ENCODE results near the gene FBLIM1.

FBLIM1 gene

GRCh38 chr1:15732686-15733081, 25.9 kb upstream of the FBLIM1 start:
- Histone ChIP-seq H3K27ac (no peak overlapping the region), H3K4me3 (ENCODE audit: low read depth, low read length) (no peak overlapping the region), H3K27me3 (replicated peaks) (no peaks in the 10 kb centered on the region), H3K36me3 (replicated peaks) (peaks cover 57% of the 10 kb centered on the region)
- DNase-seq = no peak
- in situ Hi-C loops (cut with HindIII; ENCODE audit: low pct_ligation_motif_present, low sequenced_read_pairs) = no loop called here
- TF ChIP-seq CTCF (IDR thresholded peaks at IDR 0.05; ENCODE audit: low read depth, low read length, missing control alignments) = no peak

GRCh38 chr1:15733218-15733725, 25.3 kb upstream of the FBLIM1 start:
- TF ChIP-seq CTCF (IDR thresholded peaks at IDR 0.05; ENCODE audit: low read depth, low read length, missing control alignments) = no peak
- DNase-seq = no peak
- Histone ChIP-seq H3K4me3 (ENCODE audit: low read depth, low read length) (no peak overlapping the region), H3K27me3 (replicated peaks) (no peaks in the 10 kb centered on the region), H3K27ac (no peak overlapping the region), H3K36me3 (replicated peaks) (peaks cover 51% of the 10 kb centered on the region)
- in situ Hi-C loops (cut with HindIII; ENCODE audit: low pct_ligation_motif_present, low sequenced_read_pairs) = no loop called here

GRCh38 chr1:15733726-15734226, 24.8 kb upstream of the FBLIM1 start:
- Histone ChIP-seq H3K27me3 (replicated peaks) (no peaks in the 10 kb centered on the region), H3K36me3 (replicated peaks) (peaks cover 46% of the 10 kb centered on the region), H3K27ac (no peak overlapping the region), H3K4me3 (ENCODE audit: low read depth, low read length) (no peak overlapping the region)
- DNase-seq = no peak
- in situ Hi-C loops (cut with HindIII; ENCODE audit: low pct_ligation_motif_present, low sequenced_read_pairs) = no loop called here
- no peak for TF ChIP-seq CTCF (IDR thresholded peaks at IDR 0.05; ENCODE audit: low read depth, low read length, missing control alignments)

- in situ Hi-C loops (cut with HindIII; ENCODE audit: low pct_ligation_motif_present, low sequenced_read_pairs) = no loop called here
- peaks cover 42% of the 10 kb centered on the region for H3K36me3 ChIP-seq (replicated peaks)
- no peak overlapping the region for H3K27ac ChIP-seq
- no peak for DNase-seq
- no peak for TF ChIP-seq CTCF (IDR thresholded peaks at IDR 0.05; ENCODE audit: low read depth, low read length, missing control alignments)
- H3K4me3 ChIP-seq (ENCODE audit: low read depth, low read length) = no peak overlapping the region
- no peaks in the 10 kb centered on the region for H3K27me3 ChIP-seq (replicated peaks)
These were observed 24.3 kb upstream of the FBLIM1 start for GRCh38 chr1:15734296-15734695.

GRCh38 chr1:15734901-15735300, 23.7 kb upstream of the FBLIM1 start:
- TF ChIP-seq CTCF (IDR thresholded peaks at IDR 0.05; ENCODE audit: low read depth, low read length, missing control alignments) = no peak
- Histone ChIP-seq H3K27me3 (replicated peaks) (no peaks in the 10 kb centered on the region), H3K36me3 (replicated peaks) (peaks cover 42% of the 10 kb centered on the region), H3K27ac (no peak overlapping the region), H3K4me3 (ENCODE audit: low read depth, low read length) (no peak overlapping the region)
- DNase-seq = no peak
- in situ Hi-C loops (cut with HindIII; ENCODE audit: low pct_ligation_motif_present, low sequenced_read_pairs) = no loop called here
